BJ (cell line): Measurements from ENCODE around the gene LYSMD3. TPM values are rescaled to one million over a fixed set of nuclear protein-coding genes. Genes with fewer than 3 reads are reported as not detected.

Experiments used
- CTCF ChIA-PET: fragments of 350-600 bp; formaldehyde crosslinking; extraction: SDS; loops from one replicate; lab custom pipeline; 2021; ENCODE audit warnings: antibody characterized with exemption, inconsistent platforms; lab: Yijun Ruan, JAX
- POLR2A ChIA-PET: fragments of 300-600 bp; sonication (Branson Sonifier 250); formaldehyde crosslinking; extraction: SDS; loops from one replicate; lab custom pipeline; 2021; ENCODE audit warnings: antibody characterized with exemption; lab: Charles Lee
- DNase-seq: peaks from one replicate; pipeline ENCODE4 v3.0.0-alpha.2; 2011; ENCODE audit warnings: low read depth
- H3K27me3 ChIP-seq: 2 replicates; pipeline ENCODE4 v1.6.0; 2011; ENCODE audit warnings: low read length; ENCODE audit not compliant: control insufficient read depth, insufficient read depth
- H3K36me3 ChIP-seq: 2 replicates; pipeline ENCODE4 v1.5.1; 2011; ENCODE audit warnings: low read length; ENCODE audit not compliant: control insufficient read depth, insufficient read depth
- H3K4me3 ChIP-seq: 2 replicates; pipeline ENCODE4 v1.5.1; 2011; ENCODE audit warnings: low read depth, mild to moderate bottlenecking, control low read depth, low read length
- polyA plus RNA-seq: library from polyadenylated mRNA; depleted of rRNA; stranded (reverse); fragments of >200 nt; gene quantifications from 2 replicates; pipeline ENCODE4 v1.2.3, GENCODE V29; 2011
- TF ChIP-seq, protein P1 (sequence below): IDR thresholded peaks from 2 replicates; pipeline ENCODE4 v1.5.1; 2011; ENCODE audit warnings: low read depth, mild to moderate bottlenecking, control low read depth, inconsistent platforms, low read length, moderate library complexity; ENCODE audit not compliant: insufficient read depth

The LYSMD3 gene
- polyA plus RNA-seq, 1 experiment = 5.5 TPM

- no peak for DNase-seq
- ChIA-PET POLR2A (no interaction called here), CTCF (no interaction called here)
- no peaks in the 10 kb centered on the region for H3K36me3 ChIP-seq
- peaks cover 15% of the 10 kb centered on the region for H3K27me3 ChIP-seq
- TF ChIP-seq, protein P1, sequence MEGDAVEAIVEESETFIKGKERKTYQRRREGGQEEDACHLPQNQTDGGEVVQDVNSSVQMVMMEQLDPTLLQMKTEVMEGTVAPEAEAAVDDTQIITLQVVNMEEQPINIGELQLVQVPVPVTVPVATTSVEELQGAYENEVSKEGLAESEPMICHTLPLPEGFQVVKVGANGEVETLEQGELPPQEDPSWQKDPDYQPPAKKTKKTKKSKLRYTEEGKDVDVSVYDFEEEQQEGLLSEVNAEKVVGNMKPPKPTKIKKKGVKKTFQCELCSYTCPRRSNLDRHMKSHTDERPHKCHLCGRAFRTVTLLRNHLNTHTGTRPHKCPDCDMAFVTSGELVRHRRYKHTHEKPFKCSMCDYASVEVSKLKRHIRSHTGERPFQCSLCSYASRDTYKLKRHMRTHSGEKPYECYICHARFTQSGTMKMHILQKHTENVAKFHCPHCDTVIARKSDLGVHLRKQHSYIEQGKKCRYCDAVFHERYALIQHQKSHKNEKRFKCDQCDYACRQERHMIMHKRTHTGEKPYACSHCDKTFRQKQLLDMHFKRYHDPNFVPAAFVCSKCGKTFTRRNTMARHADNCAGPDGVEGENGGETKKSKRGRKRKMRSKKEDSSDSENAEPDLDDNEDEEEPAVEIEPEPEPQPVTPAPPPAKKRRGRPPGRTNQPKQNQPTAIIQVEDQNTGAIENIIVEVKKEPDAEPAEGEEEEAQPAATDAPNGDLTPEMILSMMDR = no peak
- H3K4me3 ChIP-seq = no peak overlapping the region
These were observed 31.4 kb upstream of the LYSMD3 start for GRCh38 chr5:90560771-90561170.

- POLR2A ChIA-PET = no interaction called here
- TF ChIP-seq, protein P1 = no peak
- peaks cover 15% of the 10 kb centered on the region for H3K27me3 ChIP-seq
- H3K4me3 ChIP-seq = no peak within 1 kb of the TSS
- no peak for DNase-seq
- H3K36me3 ChIP-seq = no peaks in the 10 kb centered on the region
- CTCF ChIA-PET = no interaction called here
These were observed 29.2 kb upstream of the LYSMD3 start, which contains the start of gene ADGRV1 for GRCh38 chr5:90558344-90559192. TSS of gene ADGRV1 (plus strand) at chr5:90558797. CDS start at chr5:90558896, 99 bp downstream.

DNA sequence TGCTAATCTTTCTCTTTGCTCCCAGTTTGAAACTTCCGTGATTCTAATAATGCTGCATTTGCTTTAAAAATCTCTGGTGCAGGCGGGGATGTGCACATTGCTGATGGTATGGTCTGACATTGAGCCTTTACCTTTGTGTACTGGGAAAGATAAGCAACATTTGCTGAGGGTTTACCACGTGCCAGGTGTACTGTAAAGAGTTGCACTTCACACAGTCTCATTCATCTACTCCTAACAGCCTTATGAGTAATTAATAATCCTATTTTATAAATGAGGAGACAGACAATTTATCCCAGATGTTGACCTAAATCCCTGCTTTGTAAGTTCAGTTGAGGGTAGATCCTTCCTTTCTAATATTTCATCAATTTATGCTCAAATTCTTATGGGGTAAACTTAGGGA, 28.5 kb upstream of the LYSMD3 start:
- ChIA-PET CTCF (no interaction called here), POLR2A (no interaction called here)
- no peaks in the 10 kb centered on the region for H3K36me3 ChIP-seq
- no peak for DNase-seq
- TF ChIP-seq, protein P1 = no peak
- H3K27me3 ChIP-seq = peaks cover 13% of the 10 kb centered on the region
- no peak overlapping the region for H3K4me3 ChIP-seq

DNA sequence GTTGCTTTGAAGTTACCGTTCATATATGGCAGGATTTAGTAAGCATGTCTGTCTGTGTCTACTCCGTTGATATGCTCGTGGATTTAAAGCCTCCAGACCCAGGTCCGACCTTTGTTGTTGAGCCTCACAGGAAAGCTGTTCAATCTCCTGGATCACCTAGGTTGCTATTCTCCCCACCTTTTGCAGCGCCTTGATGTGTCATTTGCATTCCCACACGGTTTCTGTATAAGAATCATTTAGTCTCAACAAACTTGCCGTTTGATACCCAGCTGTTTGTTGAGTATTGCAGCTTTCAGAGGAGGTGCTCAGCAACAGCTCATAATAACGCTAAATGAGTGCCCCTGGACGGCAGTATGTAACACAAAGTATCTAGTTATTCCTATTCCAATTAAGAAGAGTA, 28.0 kb upstream of the LYSMD3 start:
- DNase-seq = no peak
- H3K36me3 ChIP-seq = no peaks in the 10 kb centered on the region
- no peak overlapping the region for H3K4me3 ChIP-seq
- POLR2A ChIA-PET = no interaction called here
- CTCF ChIA-PET = no interaction called here
- TF ChIP-seq, protein P1 = no peak
- H3K27me3 ChIP-seq = peaks cover 13% of the 10 kb centered on the region

GRCh38 chr5:90555666-90556065, 26.3 kb upstream of the LYSMD3 start:
- POLR2A ChIA-PET = no interaction called here
- CTCF ChIA-PET = no interaction called here
- Histone ChIP-seq H3K4me3 (no peak overlapping the region), H3K27me3 (peaks cover 13% of the 10 kb centered on the region), H3K36me3 (no peaks in the 10 kb centered on the region)
- TF ChIP-seq, protein P1 = no peak
- no peak for DNase-seq
